ENCODE results near the gene NUDT15. TPM values are rescaled to one million over a fixed set of nuclear protein-coding genes. Genes with fewer than 3 reads are reported as not detected.

Gene NUDT15
- total and polyA plus RNA-seq, 9 donors, result 6.1 to 11.4 (median 9.7) TPM

- Histone ChIP-seq H3K4me3 (no peak overlapping the region), H3K36me3 (no peaks in the 10 kb centered on the region), H3K27me3 (no peaks in the 10 kb centered on the region), H3K9me3 (no peaks in the 10 kb centered on the region), H3K4me1 (ENCODE audit: insufficient read depth) (no peaks in the 10 kb centered on the region), H3K27ac (no peak overlapping the region)
- WGBS, 3 donors, result 85 to 92% (median 89%) methylated on average over 2 of the region's 2 CpGs
- TF ChIP-seq CTCF (IDR thresholded peaks at IDR 0.05), result no peak
- no peak for TF ChIP-seq EP300 (IDR thresholded peaks at IDR 0.05)
- no peak for TF ChIP-seq POLR2A (IDR thresholded peaks at IDR 0.05)
- no peak for DNase-seq
- intact Hi-C loops (cut with DNase I), result no loop called here
Observed at GRCh38 chr13:48014359-48014758, 23.2 kb upstream of the NUDT15 start.

GRCh38 chr13:48018637-48019036 is 18.9 kb upstream of the NUDT15 start:
- H3K27ac ChIP-seq, result no peak overlapping the region
- no peaks in the 10 kb centered on the region for H3K9me3 ChIP-seq
- 96 to 100% (median 96%) methylated on average over 2 of the region's 2 CpGs for WGBS, 3 donors
- no peaks in the 10 kb centered on the region for H3K4me1 ChIP-seq (ENCODE audit: insufficient read depth)
- DNase-seq, result no peak
- no peak overlapping the region for H3K4me3 ChIP-seq
- intact Hi-C loops (cut with DNase I), result no loop called here
- no peaks in the 10 kb centered on the region for H3K36me3 ChIP-seq
- H3K27me3 ChIP-seq, result no peaks in the 10 kb centered on the region
- TF ChIP-seq POLR2A (IDR thresholded peaks at IDR 0.05) (no peak), EP300 (IDR thresholded peaks at IDR 0.05) (no peak), CTCF (IDR thresholded peaks at IDR 0.05) (no peak)

GRCh38 chr13:48019796-48020195 is 17.7 kb upstream of the NUDT15 start:
- no peak for DNase-seq
- 0 to 100% (median 100%) methylated on average over 1 of the region's 1 CpG for WGBS, 3 donors
- Histone ChIP-seq H3K36me3 (no peaks in the 10 kb centered on the region), H3K27me3 (no peaks in the 10 kb centered on the region), H3K9me3 (no peaks in the 10 kb centered on the region), H3K27ac (no peak overlapping the region), H3K4me1 (ENCODE audit: insufficient read depth) (no peaks in the 10 kb centered on the region), H3K4me3 (no peak overlapping the region)
- TF ChIP-seq POLR2A (IDR thresholded peaks at IDR 0.05) (no peak), CTCF (IDR thresholded peaks at IDR 0.05) (no peak), EP300 (IDR thresholded peaks at IDR 0.05) (no peak)
- intact Hi-C loops (cut with DNase I), result no loop called here

GRCh38 chr13:48028066-48028465 is 9.5 kb upstream of the NUDT15 start:
- intact Hi-C loops (cut with DNase I), result no loop called here
- H3K4me1 ChIP-seq (ENCODE audit: insufficient read depth), result no peaks in the 10 kb centered on the region
- H3K27me3 ChIP-seq, result no peaks in the 10 kb centered on the region
- H3K9me3 ChIP-seq, result no peaks in the 10 kb centered on the region
- no peak overlapping the region for H3K4me3 ChIP-seq
- H3K36me3 ChIP-seq, result no peaks in the 10 kb centered on the region
- TF ChIP-seq CTCF (IDR thresholded peaks at IDR 0.05), result no peak
- no peak for TF ChIP-seq EP300 (IDR thresholded peaks at IDR 0.05)
- no peak for TF ChIP-seq POLR2A (IDR thresholded peaks at IDR 0.05)
- DNase-seq, result no peak
- no peak overlapping the region for H3K27ac ChIP-seq

- Histone ChIP-seq H3K27ac (no peak overlapping the region), H3K27me3 (no peaks in the 10 kb centered on the region), H3K4me3 (no peak overlapping the region), H3K4me1 (ENCODE audit: insufficient read depth) (no peaks in the 10 kb centered on the region), H3K36me3 (no peaks in the 10 kb centered on the region), H3K9me3 (no peaks in the 10 kb centered on the region)
- 47 to 93% (median 90%) methylated on average over 2 of the region's 2 CpGs for WGBS, 3 donors
- DNase-seq, result no peak
- intact Hi-C loops (cut with DNase I), result no loop called here
- TF ChIP-seq POLR2A (IDR thresholded peaks at IDR 0.05) (no peak), CTCF (IDR thresholded peaks at IDR 0.05) (no peak), EP300 (IDR thresholded peaks at IDR 0.05) (no peak)
Observed at GRCh38 chr13:48029859-48030258, 7.7 kb upstream of the NUDT15 start.

All from ovary (tissue), 9 donors.